Endothelial cell (in vitro differentiated cells): ENCODE measurements around the gene CORO2A. TPM values are rescaled to one million over a fixed set of nuclear protein-coding genes. Genes with fewer than 3 reads are reported as not detected.

Experiments used
- DNase-seq: peaks from one replicate; pipeline ENCODE4 v3.0.0; 2021; ENCODE audit warnings: low spot score
- H3K27ac Mint-ChIP-seq: one replicate; pipeline ENCODE4 v1.8.0; 2021; ENCODE audit warnings: mixed read lengths, inconsistent platforms; ENCODE audit not compliant: unreplicated experiment
- H3K27me3 Mint-ChIP-seq: one replicate; pipeline ENCODE4 v1.8.0; 2021; ENCODE audit warnings: mild to moderate bottlenecking, moderate library complexity, mixed read lengths, inconsistent platforms; ENCODE audit not compliant: unreplicated experiment
- H3K36me3 Mint-ChIP-seq: one replicate; pipeline ENCODE4 v1.8.0; 2021; ENCODE audit warnings: mild to moderate bottlenecking, low read depth, mixed read lengths, inconsistent platforms; ENCODE audit not compliant: unreplicated experiment
- H3K4me1 Mint-ChIP-seq: one replicate; pipeline ENCODE4 v1.8.0; 2021; ENCODE audit warnings: mild to moderate bottlenecking, mixed read lengths, inconsistent platforms; ENCODE audit not compliant: unreplicated experiment
- H3K4me3 Mint-ChIP-seq: one replicate; pipeline ENCODE4 v1.8.0; 2021; ENCODE audit warnings: mild to moderate bottlenecking, mixed read lengths, inconsistent platforms; ENCODE audit not compliant: unreplicated experiment
- H3K9me3 Mint-ChIP-seq: one replicate; pipeline ENCODE4 v1.8.0; 2021; ENCODE audit warnings: mixed read lengths, inconsistent platforms; ENCODE audit not compliant: unreplicated experiment
- total RNA-seq: library from RNA; stranded (reverse); fragmentation: NEBNext Ultra II Directional; extraction: Animal tissue kit (Norgen Biotek cat#: 25700); gene quantifications from one replicate; pipeline ENCODE4 v1.2.1, GENCODE V29; 2021; ENCODE audit not compliant: unreplicated experiment
- TF ChIP-seq, protein P1 (sequence below): fragments of 200-600 bp; sonication (generic); IDR thresholded peaks from one replicate; pipeline ENCODE4 v1.5.0; 2021; ENCODE audit warnings: antibody characterized with exemption; ENCODE audit not compliant: unreplicated experiment

Gene CORO2A
- total RNA-seq, 1 donor from 2014 or later: 5.5 TPM

GRCh38 chr9:98150164-98150563 lies 42.3 kb downstream of the CORO2A start:
- DNase-seq: no peak
- H3K4me3 Mint-ChIP-seq: no peak overlapping the region
- peaks cover 5% of the 10 kb centered on the region for H3K4me1 Mint-ChIP-seq
- H3K9me3 Mint-ChIP-seq: no peaks in the 10 kb centered on the region
- no peaks in the 10 kb centered on the region for H3K36me3 Mint-ChIP-seq
- H3K27ac Mint-ChIP-seq: no peak overlapping the region
- peaks cover 2% of the 10 kb centered on the region for H3K27me3 Mint-ChIP-seq
- TF ChIP-seq, protein P1, sequence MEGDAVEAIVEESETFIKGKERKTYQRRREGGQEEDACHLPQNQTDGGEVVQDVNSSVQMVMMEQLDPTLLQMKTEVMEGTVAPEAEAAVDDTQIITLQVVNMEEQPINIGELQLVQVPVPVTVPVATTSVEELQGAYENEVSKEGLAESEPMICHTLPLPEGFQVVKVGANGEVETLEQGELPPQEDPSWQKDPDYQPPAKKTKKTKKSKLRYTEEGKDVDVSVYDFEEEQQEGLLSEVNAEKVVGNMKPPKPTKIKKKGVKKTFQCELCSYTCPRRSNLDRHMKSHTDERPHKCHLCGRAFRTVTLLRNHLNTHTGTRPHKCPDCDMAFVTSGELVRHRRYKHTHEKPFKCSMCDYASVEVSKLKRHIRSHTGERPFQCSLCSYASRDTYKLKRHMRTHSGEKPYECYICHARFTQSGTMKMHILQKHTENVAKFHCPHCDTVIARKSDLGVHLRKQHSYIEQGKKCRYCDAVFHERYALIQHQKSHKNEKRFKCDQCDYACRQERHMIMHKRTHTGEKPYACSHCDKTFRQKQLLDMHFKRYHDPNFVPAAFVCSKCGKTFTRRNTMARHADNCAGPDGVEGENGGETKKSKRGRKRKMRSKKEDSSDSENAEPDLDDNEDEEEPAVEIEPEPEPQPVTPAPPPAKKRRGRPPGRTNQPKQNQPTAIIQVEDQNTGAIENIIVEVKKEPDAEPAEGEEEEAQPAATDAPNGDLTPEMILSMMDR: no peak

DNA sequence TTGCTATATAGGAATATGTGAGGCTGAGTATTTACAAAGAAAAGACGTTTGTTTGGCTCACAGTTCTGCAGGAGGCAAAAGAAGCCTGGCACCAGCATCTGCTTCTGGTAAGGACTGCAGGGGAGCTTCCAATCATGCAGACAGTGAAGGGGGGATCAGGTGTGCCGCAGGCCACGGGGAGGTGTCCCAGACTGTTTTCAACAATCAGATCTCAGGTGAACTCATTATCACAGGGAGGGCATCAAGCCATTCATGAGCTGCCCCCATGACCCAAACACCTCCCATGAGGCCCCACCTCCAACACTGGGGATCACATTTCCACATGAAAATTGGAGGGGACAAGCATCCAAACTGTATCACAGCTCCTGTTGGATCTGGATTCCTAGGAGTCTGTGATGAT lies 43.0 kb downstream of the CORO2A start:
- Mint-ChIP-seq H3K27ac (no peak overlapping the region), H3K4me1 (peaks cover 5% of the 10 kb centered on the region), H3K4me3 (no peak overlapping the region)

GRCh38 chr9:98148486-98148885 lies 44.0 kb downstream of the CORO2A start:
- H3K9me3 Mint-ChIP-seq: no peaks in the 10 kb centered on the region
- H3K27me3 Mint-ChIP-seq: peaks cover 2% of the 10 kb centered on the region
- peaks cover 4% of the 10 kb centered on the region for H3K36me3 Mint-ChIP-seq
- no peak overlapping the region for H3K27ac Mint-ChIP-seq
- H3K4me3 Mint-ChIP-seq: no peak overlapping the region
- H3K4me1 Mint-ChIP-seq: peaks cover 5% of the 10 kb centered on the region
- TF ChIP-seq, protein P1: no peak
- no peak for DNase-seq

More for the DNA sequence above, 43.0 kb downstream of the CORO2A start:
- no peak for DNase-seq
- TF ChIP-seq, protein P1: no peak
- H3K9me3 Mint-ChIP-seq: no peaks in the 10 kb centered on the region
- H3K36me3 Mint-ChIP-seq: peaks cover 1% of the 10 kb centered on the region
- peaks cover 2% of the 10 kb centered on the region for H3K27me3 Mint-ChIP-seq

GRCh38 chr9:98147582-98147981 lies 44.9 kb downstream of the CORO2A start:
- Mint-ChIP-seq H3K27me3 (peaks cover 2% of the 10 kb centered on the region), H3K4me3 (no peak overlapping the region), H3K9me3 (no peaks in the 10 kb centered on the region), H3K36me3 (peaks cover 4% of the 10 kb centered on the region), H3K4me1 (peaks cover 5% of the 10 kb centered on the region), H3K27ac (no peak overlapping the region)
- DNase-seq: no peak
- TF ChIP-seq, protein P1: no peak

DNA sequence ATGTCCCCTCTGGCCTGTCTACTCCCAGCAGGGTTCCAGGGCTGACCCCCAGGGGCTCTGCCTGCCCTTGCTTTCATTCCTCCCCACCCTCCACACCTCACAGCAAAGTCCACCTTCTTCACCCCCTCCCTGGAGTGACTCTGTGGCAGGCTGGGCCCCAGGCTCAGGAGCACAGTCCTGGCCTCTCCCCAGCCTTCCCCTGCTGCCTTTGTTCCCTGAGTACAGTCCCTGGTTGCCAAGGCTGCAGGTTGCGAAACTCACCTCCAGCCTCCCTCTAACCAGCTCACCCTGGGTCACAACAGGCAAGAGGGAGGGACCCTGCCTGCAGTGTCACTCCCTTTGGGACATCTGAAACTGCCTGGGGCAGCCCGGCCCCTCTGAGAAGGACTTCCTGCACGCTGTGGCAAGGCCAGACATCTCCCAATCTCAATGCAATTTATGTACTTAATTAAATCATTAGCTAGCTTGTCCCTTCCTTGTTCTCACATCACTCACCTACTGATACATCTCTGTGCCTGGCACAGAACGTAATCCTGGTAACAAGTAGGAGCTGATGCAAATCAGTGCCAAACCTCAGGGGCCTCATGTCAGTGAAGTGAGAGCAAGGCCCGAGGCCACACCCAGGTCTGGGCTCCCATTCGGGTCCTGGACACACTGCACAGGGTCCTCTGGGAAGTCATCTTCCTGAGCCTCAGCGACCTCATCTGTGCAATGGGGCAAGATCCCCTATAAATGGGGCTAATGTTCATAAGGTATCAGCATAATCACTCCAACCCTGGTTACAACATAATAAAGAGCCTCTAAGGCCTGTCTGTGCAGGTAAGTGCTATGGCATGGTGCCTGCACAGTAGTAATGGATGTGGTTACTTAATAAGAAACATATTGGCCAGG lies 46.1 kb downstream of the CORO2A start:
- H3K27me3 Mint-ChIP-seq: peaks cover 2% of the 10 kb centered on the region
- TF ChIP-seq, protein P1: no peak
- DNase-seq: no peak

More for the DNA sequence above, 46.1 kb downstream of the CORO2A start:
- Mint-ChIP-seq H3K4me1 (peaks cover 5% of the 10 kb centered on the region), H3K4me3 (no peak overlapping the region), H3K9me3 (no peaks in the 10 kb centered on the region), H3K36me3 (peaks cover 4% of the 10 kb centered on the region), H3K27ac (no peak overlapping the region)
